ENCODE data around the gene RGS19. TPM values are rescaled to one million over a fixed set of nuclear protein-coding genes. Genes with fewer than 3 reads are reported as not detected.

RGS19 gene
- total RNA-seq, 1 experiment from 2014 or later, result 16.4 TPM

DNA sequence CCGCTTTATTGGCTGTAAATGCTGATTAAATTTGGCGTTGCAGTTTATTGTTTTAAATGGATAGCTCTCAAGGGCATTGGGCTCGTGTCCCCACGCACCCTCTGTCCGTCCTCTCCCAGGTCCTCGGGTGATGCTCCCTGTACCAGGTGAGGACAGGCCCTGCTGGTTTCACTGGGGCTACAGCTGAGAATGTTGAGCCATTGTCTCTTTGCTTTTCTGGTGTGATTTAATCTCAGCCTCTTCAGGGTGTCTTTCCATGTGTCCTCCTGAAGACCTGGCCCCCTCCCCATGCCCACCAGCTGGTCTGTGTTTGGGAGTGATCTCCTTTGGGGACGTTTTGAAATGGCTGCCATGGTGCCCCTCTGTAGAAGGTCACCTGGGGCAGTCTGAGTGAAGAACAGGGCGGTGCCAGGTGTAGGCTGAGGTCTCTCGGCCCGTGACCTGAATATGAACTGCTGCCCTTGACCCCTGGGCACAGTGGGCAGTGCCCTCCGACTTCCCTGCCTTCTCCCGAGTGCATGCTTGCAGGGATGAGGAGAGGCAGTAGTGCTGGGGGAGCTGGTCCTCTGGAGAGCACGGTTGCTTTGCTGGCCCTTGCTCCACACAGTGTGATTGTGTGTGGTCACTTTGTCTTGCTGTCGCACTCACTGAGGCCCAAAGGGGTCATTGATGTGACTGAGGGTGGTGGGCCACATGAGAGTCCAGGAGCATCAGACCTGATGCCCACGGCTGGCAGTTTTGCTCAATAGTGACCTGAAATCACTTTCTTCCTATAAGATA, 55.8 kb downstream of the RGS19 start:
- H3K9me3 ChIP-seq (ENCODE audit: low read depth, low read length, poor library complexity, severe bottlenecking), result no peaks in the 10 kb centered on the region
- H3K4me1 ChIP-seq (ENCODE audit: insufficient read depth, low read length, poor library complexity, severe bottlenecking), result no peaks in the 10 kb centered on the region
- H3K4me3 ChIP-seq (ENCODE audit: low read depth, low read length, poor library complexity, severe bottlenecking), result no peak overlapping the region
- peaks cover 45% of the 10 kb centered on the region for H3K36me3 ChIP-seq (ENCODE audit: insufficient read depth, low read length, poor library complexity, severe bottlenecking)
- ChIA-PET CTCF (no interaction called here), POLR2A (ENCODE audit: low non-redundant PET) (no interaction called here)
- H3K27me3 ChIP-seq (replicated peaks; ENCODE audit: insufficient read depth, low read depth, low read length, poor library complexity), result no peaks in the 10 kb centered on the region
- intact Hi-C loops (cut with micrococcal nuclease; ENCODE audit: unreplicated experiment), result no loop called here
- BruUV-seq (replicated peaks), result no TSS peak
- TF ChIP-seq, protein P1, sequence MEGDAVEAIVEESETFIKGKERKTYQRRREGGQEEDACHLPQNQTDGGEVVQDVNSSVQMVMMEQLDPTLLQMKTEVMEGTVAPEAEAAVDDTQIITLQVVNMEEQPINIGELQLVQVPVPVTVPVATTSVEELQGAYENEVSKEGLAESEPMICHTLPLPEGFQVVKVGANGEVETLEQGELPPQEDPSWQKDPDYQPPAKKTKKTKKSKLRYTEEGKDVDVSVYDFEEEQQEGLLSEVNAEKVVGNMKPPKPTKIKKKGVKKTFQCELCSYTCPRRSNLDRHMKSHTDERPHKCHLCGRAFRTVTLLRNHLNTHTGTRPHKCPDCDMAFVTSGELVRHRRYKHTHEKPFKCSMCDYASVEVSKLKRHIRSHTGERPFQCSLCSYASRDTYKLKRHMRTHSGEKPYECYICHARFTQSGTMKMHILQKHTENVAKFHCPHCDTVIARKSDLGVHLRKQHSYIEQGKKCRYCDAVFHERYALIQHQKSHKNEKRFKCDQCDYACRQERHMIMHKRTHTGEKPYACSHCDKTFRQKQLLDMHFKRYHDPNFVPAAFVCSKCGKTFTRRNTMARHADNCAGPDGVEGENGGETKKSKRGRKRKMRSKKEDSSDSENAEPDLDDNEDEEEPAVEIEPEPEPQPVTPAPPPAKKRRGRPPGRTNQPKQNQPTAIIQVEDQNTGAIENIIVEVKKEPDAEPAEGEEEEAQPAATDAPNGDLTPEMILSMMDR (conservative IDR thresholded peaks at IDR 0.05; ENCODE audit: low read depth, low read length), result no peak
- TF ChIP-seq EZH2 (IDR thresholded peaks at IDR 0.05; ENCODE audit: borderline replicate concordance, low read depth, low read length, poor library complexity, severe bottlenecking), result no peak
- no peak for DNase-seq (ENCODE audit: low spot score)
- H3K27ac ChIP-seq (ENCODE audit: low read depth, low read length, poor library complexity, severe bottlenecking), result no peak overlapping the region

Small RNA genes lying within 50 kb of the gene (microRNA-seq; reads per million reads assigned to microRNA genes)
- not detected for gene MIR6813

Other genes starting within 250 kb of the RGS19 start
- 0.96 and 1.1 TPM in 2 replicates for gene ZBTB46, start 248.3 kb downstream of the RGS19 start, total RNA-seq (2021)
- not detected in 2 replicates for gene ABHD16B, start 218.0 kb downstream of the RGS19 start, total RNA-seq (2021)
- 80.1 and 89.9 TPM in 2 replicates for gene TPD52L2, start 214.2 kb downstream of the RGS19 start, total RNA-seq (2021)
- gene DNAJC5, start 184.4 kb downstream of the RGS19 start, total RNA-seq (2021), result 43.6 and 44.9 TPM in 2 replicates
- 48.1 and 53.3 TPM in 2 replicates for gene UCKL1, start 123.1 kb downstream of the RGS19 start, total RNA-seq (2021)
- gene ZNF512B, start 109.6 kb downstream of the RGS19 start, total RNA-seq (2021), result 28.9 and 30.8 TPM in 2 replicates
- 6.3 and 7.2 TPM in 2 replicates for gene SAMD10, start 99.9 kb downstream of the RGS19 start, total RNA-seq (2021)
- gene PRPF6, start 98.4 kb downstream of the RGS19 start, total RNA-seq (2021), result 86.3 and 93.2 TPM in 2 replicates
- 2.4 and 2.5 TPM in 2 replicates for gene C20orf204, start 43.3 kb downstream of the RGS19 start, total RNA-seq (2021)
- gene SOX18, start 29.9 kb downstream of the RGS19 start, total RNA-seq (2021), result 0.30 and 0.70 TPM in 2 replicates
- gene TCEA2, start 16.3 kb downstream of the RGS19 start, total RNA-seq (2021), result 35.0 and 41.3 TPM in 2 replicates
- 0.32 and 0.46 TPM in 2 replicates for gene OPRL1, start 564 bp upstream of the RGS19 start, total RNA-seq (2021)
- gene LKAAEAR1, start 4.9 kb upstream of the RGS19 start, total RNA-seq (2021), result 0.37 and 0.62 TPM in 2 replicates
- gene NPBWR2, start 28.0 kb upstream of the RGS19 start, total RNA-seq (2021), result not detected in 2 replicates
- not detected in 2 replicates for gene MYT1, start 84.9 kb upstream of the RGS19 start, total RNA-seq (2021)
- gene PCMTD2, start 176.2 kb upstream of the RGS19 start, total RNA-seq (2021), result 57.1 and 68.9 TPM in 2 replicates